SK-N-MC (cell line): Measurements from ENCODE around the gene SGSH.

ENCODE experiments used
- DNase-seq: peaks from one replicate; pipeline ENCODE4 v3.0.0-alpha.2; 2011; ENCODE audit warnings: low read depth, low spot score
- H3K27ac ChIP-seq: fragments of 200-600 bp; sonication (generic); 2 replicates; pipeline ENCODE4 v1.5.1; 2016; ENCODE audit warnings: mixed run types
- H3K36me3 ChIP-seq: fragments of 200-600 bp; sonication (generic); 2 replicates; pipeline ENCODE4 v1.6.1; 2017; ENCODE audit warnings: antibody characterized with exemption, low read length, mixed read lengths; ENCODE audit not compliant: insufficient read depth
- H3K4me3 ChIP-seq: fragments of 200-600 bp; sonication (generic); 2 replicates; pipeline ENCODE4 v1.5.1; 2016
- H3K9ac ChIP-seq: fragments of 200-600 bp; sonication (generic); 2 replicates; pipeline ENCODE4 v1.8.0; 2017; ENCODE audit warnings: mixed run types, mixed read lengths; ENCODE audit not compliant: insufficient read length
- H3K9me3 ChIP-seq: fragments of 200-600 bp; sonication (generic); 2 replicates; pipeline ENCODE4 v1.6.1; 2017; ENCODE audit warnings: low read depth, mild to moderate bottlenecking, antibody characterized with exemption, low read length, moderate library complexity, mixed read lengths
- EZH2 ChIP-seq: fragments of 200-600 bp; sonication (generic); IDR thresholded peaks from one replicate; pipeline ENCODE4 v1.6.1; 2017; ENCODE audit warnings: antibody characterized with exemption
- FOXP2 ChIP-seq: optimal IDR thresholded peaks from 2 replicates; pipeline ENCODE3; 2011; ENCODE audit warnings: mild to moderate bottlenecking, moderate library complexity; ENCODE audit not compliant: insufficient read depth; ENCODE audit errors: extremely low read length, control extremely low read depth
- POLR2AphosphoS5 ChIP-seq: IDR thresholded peaks from 2 replicates; pipeline ENCODE4 v1.6.1; 2012; ENCODE audit warnings: mild to moderate bottlenecking, low read depth, low read length, borderline replicate concordance

Gene SGSH

GRCh38 chr17:80220054-80220735 is at the start of gene SGSH, which contains the start of gene SLC26A11:
TSS of gene SGSH (minus strand) at chr17:80220333. CDS start at chr17:80220313, 20 bp downstream.
TSS of gene SLC26A11 (plus strand) at chr17:80220427. CDS start at chr17:80221561, 1,134 bp downstream.
- no peaks in the 10 kb centered on the region for H3K9me3 ChIP-seq
- no peak for DNase-seq
- H3K4me3 ChIP-seq: peak within 1 kb of the TSS; percentile 83
- no peaks in the 10 kb centered on the region for H3K36me3 ChIP-seq
- TF ChIP-seq POLR2AphosphoS5: no peak
- TF ChIP-seq EZH2: no peak
- TF ChIP-seq FOXP2: no peak
- H3K27ac ChIP-seq: no peak within 1 kb of the TSS
- H3K9ac ChIP-seq: peak within 1 kb of the TSS; percentile 61

DNA sequence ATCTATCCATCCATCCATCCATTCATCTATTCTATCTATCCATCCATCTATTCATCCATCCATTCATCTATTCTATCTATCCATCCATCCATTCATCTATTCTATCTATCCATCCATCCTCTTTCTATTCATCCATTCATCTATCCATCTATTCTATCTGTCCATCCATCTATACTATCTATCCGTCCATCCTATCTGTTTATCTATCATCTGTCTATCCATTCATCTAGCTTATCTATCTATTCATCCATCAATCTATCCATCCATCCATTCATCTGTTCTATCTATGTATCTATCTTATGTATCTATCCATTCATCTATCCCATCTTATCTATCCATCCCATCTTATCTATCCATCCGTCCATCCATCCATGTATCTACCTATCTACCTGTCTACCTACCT is 49.3 kb upstream of the SGSH start:
- TF ChIP-seq FOXP2: no peak
- no peak for TF ChIP-seq POLR2AphosphoS5
- no peak for TF ChIP-seq EZH2
- Histone ChIP-seq H3K4me3 (no peak overlapping the region), H3K36me3 (no peaks in the 10 kb centered on the region), H3K27ac (no peak overlapping the region), H3K9me3 (no peaks in the 10 kb centered on the region), H3K9ac (no peak overlapping the region)
- DNase-seq: no peak

DNA sequence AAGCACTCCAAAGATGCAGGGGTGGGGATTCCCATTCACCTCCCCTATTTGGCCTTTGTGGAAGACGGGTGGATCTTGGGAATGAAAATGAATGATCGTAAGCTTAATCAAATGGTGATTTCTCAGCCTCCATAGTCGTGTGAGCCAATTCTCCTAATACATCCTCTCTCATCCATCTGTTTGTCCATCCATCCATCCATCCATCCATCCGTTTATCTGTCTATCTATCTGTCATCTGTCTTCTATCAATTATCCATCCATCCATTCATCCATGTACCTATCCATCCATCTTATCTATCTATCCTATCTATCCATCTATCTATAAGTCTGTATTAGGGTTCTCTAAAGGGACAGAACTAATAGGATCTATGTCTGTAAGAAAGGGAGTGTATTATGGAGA is 48.3 kb upstream of the SGSH start:
- Histone ChIP-seq H3K4me3 (no peak overlapping the region), H3K36me3 (no peaks in the 10 kb centered on the region)

DNA sequence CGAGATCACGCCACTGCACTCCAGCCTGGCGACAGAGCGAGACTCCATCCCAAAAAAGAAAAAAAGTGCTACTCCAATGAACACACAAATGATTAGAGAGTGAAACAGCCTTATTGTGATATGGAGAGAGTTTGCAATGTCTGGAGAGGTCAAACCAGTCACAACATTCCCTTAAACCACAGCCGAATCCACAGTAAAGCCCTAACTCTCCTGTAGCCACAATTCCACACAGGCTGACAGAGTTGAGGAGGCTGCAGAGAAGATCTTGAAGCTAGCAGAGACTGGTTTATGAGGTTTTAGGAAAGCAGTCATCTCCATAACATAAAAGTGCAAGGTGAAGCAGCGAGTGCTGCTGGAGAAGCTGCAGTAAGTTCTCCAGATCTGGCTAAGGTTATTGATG is 47.3 kb upstream of the SGSH start:
- Histone ChIP-seq H3K4me3 (no peak overlapping the region), H3K9me3 (no peaks in the 10 kb centered on the region), H3K9ac (no peak overlapping the region), H3K27ac (no peak overlapping the region), H3K36me3 (no peaks in the 10 kb centered on the region)
- DNase-seq: no peak
- TF ChIP-seq EZH2 (no peak), FOXP2 (no peak), POLR2AphosphoS5 (no peak)

More for the DNA sequence above, 48.3 kb upstream of the SGSH start:
- no peak for DNase-seq
- Histone ChIP-seq H3K9me3 (no peaks in the 10 kb centered on the region), H3K27ac (no peak overlapping the region), H3K9ac (no peak overlapping the region)
- no peak for TF ChIP-seq EZH2
- no peak for TF ChIP-seq POLR2AphosphoS5
- TF ChIP-seq FOXP2: no peak

DNA sequence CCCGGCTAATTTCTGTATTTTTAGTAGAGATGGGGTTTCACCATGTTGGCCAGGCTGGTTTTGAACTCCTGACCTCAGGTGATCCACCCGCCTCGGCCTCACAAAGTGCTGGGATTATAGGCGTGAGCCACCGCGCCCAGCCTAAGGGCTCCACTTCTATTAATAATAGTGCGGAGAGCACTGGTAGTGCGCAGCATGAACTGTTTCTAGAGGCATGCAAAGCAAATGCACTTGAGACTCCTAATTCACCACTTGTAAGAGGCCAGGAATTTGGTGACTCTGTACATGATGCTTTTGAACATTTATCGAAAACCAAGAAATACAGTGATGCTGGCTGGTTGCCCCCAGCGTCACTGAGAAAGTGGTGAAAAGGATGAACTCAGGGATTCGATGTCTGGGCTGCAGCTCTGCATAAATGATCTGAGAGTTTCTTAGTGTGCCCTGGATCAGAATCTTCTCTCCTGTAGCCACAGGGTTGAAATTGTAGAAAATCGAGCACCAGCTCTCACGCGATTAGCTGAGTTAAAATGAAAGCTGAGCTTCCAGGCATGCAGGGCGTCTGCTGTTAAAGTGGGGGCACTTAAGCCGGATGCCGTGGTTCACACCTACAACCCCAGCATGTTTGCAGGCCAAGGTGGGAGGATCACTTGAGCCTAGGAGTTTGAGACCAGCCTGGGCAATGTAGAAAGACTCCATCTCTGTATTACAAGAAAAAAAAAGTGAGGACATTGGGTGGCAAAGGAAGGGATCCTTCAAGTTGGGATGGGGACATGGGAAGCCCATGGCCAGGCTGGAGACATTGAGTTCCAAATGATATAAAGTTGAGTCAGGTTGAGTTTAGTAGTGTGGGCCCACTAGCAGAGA is 45.3 kb upstream of the SGSH start:
- no peak overlapping the region for H3K9ac ChIP-seq
- no peak for DNase-seq
- H3K27ac ChIP-seq: no peak overlapping the region
- no peak overlapping the region for H3K4me3 ChIP-seq
- TF ChIP-seq EZH2 (no peak), FOXP2 (no peak), POLR2AphosphoS5 (no peak)
- no peaks in the 10 kb centered on the region for H3K9me3 ChIP-seq
- H3K36me3 ChIP-seq: no peaks in the 10 kb centered on the region

DNA sequence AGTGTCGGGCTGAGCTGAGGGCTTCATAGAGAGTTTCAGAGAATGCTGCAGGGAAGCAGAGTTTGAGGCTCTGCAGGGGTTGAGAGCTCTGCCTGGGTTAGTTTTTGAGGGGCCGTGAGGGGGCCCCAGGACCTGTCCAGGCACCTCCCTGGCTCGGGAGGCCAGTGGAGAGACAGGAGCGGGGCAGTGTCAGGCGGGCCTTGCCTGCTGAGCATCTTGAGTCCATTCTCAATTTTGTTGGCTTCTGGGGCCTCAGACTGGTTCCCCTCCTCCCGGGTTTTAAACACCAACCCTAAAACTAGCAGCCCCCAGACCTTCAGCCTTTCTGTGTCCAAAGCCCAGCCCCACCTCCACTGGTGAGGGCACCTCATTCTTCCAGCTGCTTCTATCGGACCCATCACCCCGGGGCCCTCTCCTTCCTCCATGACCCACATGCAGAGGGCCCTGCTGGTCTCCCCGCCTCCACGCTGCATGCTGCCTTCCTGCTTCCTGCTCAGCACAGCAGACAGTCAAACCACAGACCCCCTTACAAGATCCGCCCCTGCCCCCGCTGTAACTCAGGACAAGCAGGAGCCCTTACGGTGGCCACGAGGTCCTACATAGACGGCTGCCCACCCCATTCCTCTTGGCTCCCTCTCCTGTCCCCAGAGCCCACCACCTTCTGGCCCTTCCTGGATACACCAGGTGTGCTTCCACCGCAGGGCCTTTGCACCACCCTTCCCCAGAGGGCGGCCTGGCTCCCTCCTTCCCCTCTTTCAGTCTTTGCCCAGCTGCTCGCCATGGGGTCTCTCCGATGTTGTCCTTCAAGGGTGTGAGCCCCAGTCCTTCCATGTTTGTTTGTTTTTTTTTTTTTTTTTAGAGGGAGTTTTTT is 44.3 kb upstream of the SGSH start:
- H3K4me3 ChIP-seq: no peak overlapping the region
- H3K27ac ChIP-seq: no peak overlapping the region
- DNase-seq: no peak
- no peak overlapping the region for H3K9ac ChIP-seq
- H3K9me3 ChIP-seq: no peaks in the 10 kb centered on the region
- H3K36me3 ChIP-seq: no peaks in the 10 kb centered on the region
- TF ChIP-seq FOXP2: no peak

DNA sequence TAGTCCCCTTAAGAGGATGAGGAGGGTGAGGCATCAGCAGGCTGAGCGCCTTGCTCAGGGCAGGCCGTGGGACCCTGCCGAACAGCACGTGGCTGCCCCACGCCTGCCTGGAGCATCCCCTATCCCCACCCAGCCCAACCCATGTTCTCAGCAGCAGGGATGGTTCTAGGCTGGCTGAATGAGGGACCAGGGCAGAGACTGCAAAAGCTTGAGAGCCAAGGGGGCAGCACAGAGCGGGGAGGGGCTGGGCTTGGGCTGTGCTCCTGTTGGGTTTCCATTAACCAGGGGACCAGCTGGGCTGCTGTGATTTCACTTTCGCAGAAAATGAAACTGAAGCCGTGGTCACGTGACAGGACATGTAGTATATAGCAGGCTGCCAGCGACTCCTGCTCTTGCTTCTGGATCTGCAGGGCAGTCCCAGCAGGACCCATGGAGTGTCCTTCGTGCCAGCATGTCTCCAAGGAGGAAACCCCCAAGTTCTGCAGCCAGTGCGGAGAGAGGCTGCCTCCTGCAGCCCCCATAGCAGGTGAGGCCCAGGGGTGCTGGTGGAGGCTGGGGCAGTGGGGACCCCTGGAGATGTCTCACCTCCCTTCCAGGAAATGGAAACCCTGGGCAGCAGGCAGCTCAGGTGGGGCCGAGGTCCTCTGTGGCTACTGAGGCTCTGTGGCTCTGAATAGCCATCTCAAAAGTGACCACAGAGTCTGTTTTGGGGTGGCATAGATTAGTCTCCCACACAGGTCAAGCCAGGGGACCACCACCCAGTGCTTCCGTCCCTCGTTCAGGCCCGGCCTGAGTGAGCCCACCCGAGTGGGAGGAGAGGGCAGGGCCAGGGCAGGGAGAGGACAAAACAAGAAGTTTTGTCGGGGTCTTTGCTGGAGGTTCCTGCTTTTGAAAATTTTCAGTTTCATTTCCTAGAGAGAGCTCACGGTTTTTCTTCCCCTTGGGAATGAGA is 43.4 kb upstream of the SGSH start:
- no peak for DNase-seq
- no peaks in the 10 kb centered on the region for H3K36me3 ChIP-seq
- no peak overlapping the region for H3K4me3 ChIP-seq
- no peak overlapping the region for H3K27ac ChIP-seq
- no peaks in the 10 kb centered on the region for H3K9me3 ChIP-seq
- TF ChIP-seq POLR2AphosphoS5: no peak
- no peak for TF ChIP-seq EZH2
- TF ChIP-seq FOXP2: no peak
- H3K9ac ChIP-seq: no peak overlapping the region
